Mammary epithelial cell (primary cell): Measurements from ENCODE around the gene GPBP1L1.

Experiments
- EZH2 ChIP-seq: IDR thresholded peaks from 2 replicates; pipeline ENCODE4 v1.6.1; 2012; ENCODE audit warnings: low read length, inconsistent platforms, borderline replicate concordance
- TF ChIP-seq, protein P1 (sequence below), 2 donors: IDR thresholded peaks in 1 of 2; conservative IDR thresholded peaks in 1 of 2; 2 replicates each; pipeline ENCODE4 v1.5.1; 2011 to 2012; ENCODE audit warnings: inconsistent platforms in 2 of 2, low read length in 2 of 2, mild to moderate bottlenecking in 2 of 2, control low read depth in 1 of 2, low read depth in 1 of 2; ENCODE audit not compliant: insufficient read depth in 1 of 2; ENCODE audit errors: extremely low read depth in 1 of 2

DNA sequence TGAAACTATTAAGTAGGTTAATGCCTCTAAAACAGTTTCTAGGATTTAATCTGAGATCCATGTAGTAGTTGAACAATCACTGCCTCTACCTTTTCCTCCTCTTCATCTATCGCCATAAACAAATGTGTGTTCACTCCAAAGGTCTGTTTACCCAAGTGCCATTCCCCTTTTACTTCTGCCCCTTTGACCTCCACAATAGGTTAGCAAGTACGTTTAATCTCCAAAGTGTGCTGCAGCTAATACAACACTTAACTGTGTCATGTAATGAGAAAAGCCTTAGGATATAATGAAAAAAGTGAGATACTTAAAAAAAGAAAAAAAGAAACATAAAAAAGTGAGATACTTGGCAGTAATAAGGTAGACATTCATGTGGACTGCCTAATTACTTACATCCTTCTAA lies 28.2 kb downstream of the GPBP1L1 start:
- TF ChIP-seq, protein P1, sequence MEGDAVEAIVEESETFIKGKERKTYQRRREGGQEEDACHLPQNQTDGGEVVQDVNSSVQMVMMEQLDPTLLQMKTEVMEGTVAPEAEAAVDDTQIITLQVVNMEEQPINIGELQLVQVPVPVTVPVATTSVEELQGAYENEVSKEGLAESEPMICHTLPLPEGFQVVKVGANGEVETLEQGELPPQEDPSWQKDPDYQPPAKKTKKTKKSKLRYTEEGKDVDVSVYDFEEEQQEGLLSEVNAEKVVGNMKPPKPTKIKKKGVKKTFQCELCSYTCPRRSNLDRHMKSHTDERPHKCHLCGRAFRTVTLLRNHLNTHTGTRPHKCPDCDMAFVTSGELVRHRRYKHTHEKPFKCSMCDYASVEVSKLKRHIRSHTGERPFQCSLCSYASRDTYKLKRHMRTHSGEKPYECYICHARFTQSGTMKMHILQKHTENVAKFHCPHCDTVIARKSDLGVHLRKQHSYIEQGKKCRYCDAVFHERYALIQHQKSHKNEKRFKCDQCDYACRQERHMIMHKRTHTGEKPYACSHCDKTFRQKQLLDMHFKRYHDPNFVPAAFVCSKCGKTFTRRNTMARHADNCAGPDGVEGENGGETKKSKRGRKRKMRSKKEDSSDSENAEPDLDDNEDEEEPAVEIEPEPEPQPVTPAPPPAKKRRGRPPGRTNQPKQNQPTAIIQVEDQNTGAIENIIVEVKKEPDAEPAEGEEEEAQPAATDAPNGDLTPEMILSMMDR (conservative IDR thresholded peaks at IDR 0.05 in 1 of 2, IDR thresholded peaks at IDR 0.05 in 1 of 2; ENCODE audit: extremely low read depth in 1 of 2, insufficient read depth in 1 of 2, low read depth in 1 of 2, low read length in 2 of 2): no peak
- TF ChIP-seq EZH2: no peak
